Forelimb muscle (tissue), 1 donor: Measurements from ENCODE around the gene MAPK8. TPM values are rescaled to one million over a fixed set of nuclear protein-coding genes. Genes with fewer than 3 reads are reported as not detected.

ENCODE experiments used
- DNase-seq: peaks from one replicate; pipeline ENCODE4 v3.0.0-alpha.2; 2013; ENCODE audit warnings: low read depth
- polyA plus RNA-seq: library from polyadenylated mRNA; unstranded; fragments of 120-200 nt; gene quantifications from one replicate; pipeline ENCODE4 v1.2.1, GENCODE V29; 2013; ENCODE audit not compliant: insufficient read length

MAPK8 gene
- polyA plus RNA-seq, 1 donor = 39.1 TPM

GRCh38 chr10:48477616-48478015, 171.1 kb downstream of the MAPK8 start:
- DNase-seq = no peak

GRCh38 chr10:48478469-48478868, 172.0 kb downstream of the MAPK8 start:
- DNase-seq = no peak

- DNase-seq = no peak
These were observed 172.7 kb downstream of the MAPK8 start for GRCh38 chr10:48478980-48479811.

- DNase-seq = no peak
These were observed 174.2 kb downstream of the MAPK8 start for GRCh38 chr10:48480397-48481374.

GRCh38 chr10:48481385-48481784, 174.9 kb downstream of the MAPK8 start:
- no peak for DNase-seq

- DNase-seq = no peak
These were observed 175.7 kb downstream of the MAPK8 start for GRCh38 chr10:48482207-48482606.

GRCh38 chr10:48484911-48485310, 178.4 kb downstream of the MAPK8 start:
- no peak for DNase-seq

GRCh38 chr10:48485711-48486110, 179.2 kb downstream of the MAPK8 start:
- no peak for DNase-seq

GRCh38 chr10:48487244-48487643, 180.8 kb downstream of the MAPK8 start:
- no peak for DNase-seq

Other genes starting within 250 kb of the MAPK8 start
- gene FRMPD2, start 32.0 kb upstream of the MAPK8 start, polyA plus RNA-seq = 0.16 TPM